Activated CD8-positive, alpha-beta memory T cell treated with anti-CD3 and anti-CD28 coated beads, Interleukin-2, amount 50 U/mL, for 24 hours (primary cell): ENCODE results near the gene C16orf54.
"Not testable (repeated sequence)": the region's sequence is repeated elsewhere in the genome, so short reads cannot be mapped to it uniquely, and the experiment has no call there.

Source experiments
- DNase-seq: peaks from one replicate; pipeline ENCODE4 v3.0.0-alpha.2; 2020; ENCODE audit errors: extremely low read depth

C16orf54 gene

DNA sequence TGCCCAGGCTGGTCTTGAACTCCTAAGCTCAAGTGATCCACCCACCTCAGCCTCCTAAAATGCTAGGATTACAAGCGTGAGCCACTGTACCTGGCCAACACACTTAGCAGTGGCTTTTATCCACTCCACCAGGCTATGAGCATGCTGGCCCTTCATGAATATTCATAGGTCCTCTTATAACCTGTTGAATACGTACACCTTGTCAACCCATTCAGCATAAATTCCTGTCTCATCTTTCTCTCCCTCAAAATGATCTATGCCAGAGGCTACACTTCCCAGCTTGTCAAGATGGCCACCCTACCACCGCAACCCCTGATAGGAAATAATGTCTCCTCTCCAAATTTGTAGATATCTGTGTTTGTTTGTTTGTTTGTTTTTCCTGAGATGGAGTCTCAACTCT is 21.3 kb upstream of the C16orf54 start:
- DNase-seq: no peak

DNA sequence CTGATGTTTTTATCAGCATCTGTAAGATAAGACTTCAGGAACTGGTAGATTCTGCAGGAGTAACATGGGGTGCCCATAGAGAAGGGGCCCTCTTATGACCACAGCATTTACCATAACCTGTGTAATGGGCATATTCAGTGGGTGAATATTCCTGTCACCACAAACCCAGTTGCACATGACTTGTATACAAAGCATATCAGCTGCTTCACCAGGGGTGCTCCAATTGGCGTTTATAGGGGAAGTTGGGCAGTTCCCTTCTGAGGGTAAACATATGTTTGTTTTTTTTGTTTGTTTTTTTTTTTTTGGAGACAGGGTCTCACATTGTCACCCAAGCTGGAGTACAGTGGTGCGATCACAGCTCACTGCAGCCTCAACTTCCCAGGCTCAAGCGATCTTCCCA is 20.8 kb upstream of the C16orf54 start:
- DNase-seq: no peak

DNA sequence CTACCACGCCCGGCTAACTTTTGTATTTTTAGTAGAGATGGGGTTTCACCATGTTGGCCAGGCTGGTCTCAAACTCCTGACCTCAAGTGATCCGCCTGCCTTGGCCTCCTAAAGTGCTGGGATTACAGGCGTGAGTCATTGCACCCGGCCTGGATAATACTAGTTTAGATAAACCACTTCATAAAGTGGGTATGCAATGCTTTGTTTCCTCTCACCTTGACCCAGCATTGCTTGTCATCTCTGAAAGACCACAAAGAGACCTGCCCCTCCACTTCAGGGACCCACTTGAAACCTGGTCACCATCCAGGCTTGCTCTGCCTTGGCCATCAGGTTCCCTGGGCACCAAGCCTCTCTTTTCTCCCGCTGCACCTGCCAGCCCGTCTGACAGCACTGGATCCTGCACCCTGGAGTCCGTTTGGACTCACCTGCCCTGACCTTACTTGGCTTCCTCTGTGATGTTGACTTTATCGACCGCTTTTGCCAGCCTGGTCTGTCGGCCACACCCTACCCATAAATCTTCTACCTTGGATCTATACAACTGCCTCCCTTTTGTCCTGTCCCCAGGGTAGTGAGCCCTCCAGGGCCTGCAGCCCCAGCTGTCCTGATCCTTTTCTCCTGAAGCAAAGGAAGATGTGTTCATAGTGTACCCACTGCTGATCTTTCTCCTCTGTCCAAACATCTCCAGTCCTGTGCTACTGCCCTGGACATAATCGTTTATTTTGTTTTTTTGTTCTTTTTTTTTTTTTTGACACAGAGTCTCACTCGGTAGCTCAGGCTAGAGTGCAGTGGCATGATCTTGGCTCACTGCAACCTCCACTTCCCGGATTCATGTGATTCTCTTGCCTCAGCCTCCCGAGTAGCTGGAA is 19.6 kb upstream of the C16orf54 start:
- DNase-seq: no peak

DNA sequence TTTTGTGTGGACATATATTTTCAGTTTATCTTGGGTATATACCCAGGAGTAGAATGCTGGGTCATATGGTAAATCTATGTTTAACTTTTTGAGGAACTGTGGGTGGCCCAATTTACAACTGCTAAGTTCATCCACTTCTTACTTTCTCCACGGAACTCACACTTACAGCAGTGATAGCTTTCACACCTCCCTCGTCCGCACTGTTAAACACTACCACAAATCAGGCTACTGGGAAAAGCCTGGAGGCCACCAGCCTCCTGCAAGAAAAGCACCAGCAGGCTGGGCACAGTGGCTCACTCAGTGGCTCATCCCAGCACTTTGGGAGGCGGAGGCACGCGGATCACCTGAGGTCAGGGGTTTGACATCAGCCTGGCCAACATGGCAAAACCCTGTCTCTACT is 17.5 kb upstream of the C16orf54 start:
- no peak for DNase-seq

DNA sequence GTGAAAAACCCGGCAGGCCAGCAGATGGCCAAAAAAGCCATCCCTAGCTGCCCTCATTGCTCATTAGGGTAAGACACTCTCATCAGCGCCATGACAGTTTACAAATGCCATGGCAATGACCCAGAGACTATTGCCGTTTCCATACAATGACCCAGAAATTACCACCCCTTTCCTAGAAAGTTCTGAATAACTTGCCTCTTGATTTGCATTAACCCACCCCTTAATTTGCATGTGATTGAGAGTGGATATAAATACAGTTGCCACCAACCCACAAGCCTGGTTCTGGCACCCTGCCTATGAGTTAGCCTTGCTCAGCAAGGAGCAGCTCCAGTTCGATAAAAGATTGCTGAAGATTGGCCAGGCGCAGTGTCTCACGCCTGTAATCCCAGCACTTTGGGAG is 16.1 kb upstream of the C16orf54 start:
- no peak for DNase-seq

DNA sequence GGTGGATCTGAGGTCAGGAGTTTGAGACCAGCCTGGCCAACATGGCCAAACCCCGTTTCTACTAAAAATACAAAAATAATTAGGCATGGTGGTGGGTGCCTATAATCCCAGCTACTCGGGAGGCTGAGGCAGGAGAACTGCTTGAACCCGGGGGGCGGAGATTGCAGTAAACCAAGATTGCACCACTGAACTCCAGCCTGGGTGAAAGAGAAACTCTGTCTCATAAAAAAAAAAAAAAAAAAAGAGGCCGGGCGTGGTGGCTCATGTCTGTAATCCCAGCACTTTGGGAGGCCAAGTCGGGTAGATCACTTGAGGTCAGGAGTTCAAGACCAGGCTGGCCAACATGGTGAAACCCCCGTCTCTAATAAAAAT is 15.5 kb upstream of the C16orf54 start:
- not testable (repeated sequence) for DNase-seq

DNA sequence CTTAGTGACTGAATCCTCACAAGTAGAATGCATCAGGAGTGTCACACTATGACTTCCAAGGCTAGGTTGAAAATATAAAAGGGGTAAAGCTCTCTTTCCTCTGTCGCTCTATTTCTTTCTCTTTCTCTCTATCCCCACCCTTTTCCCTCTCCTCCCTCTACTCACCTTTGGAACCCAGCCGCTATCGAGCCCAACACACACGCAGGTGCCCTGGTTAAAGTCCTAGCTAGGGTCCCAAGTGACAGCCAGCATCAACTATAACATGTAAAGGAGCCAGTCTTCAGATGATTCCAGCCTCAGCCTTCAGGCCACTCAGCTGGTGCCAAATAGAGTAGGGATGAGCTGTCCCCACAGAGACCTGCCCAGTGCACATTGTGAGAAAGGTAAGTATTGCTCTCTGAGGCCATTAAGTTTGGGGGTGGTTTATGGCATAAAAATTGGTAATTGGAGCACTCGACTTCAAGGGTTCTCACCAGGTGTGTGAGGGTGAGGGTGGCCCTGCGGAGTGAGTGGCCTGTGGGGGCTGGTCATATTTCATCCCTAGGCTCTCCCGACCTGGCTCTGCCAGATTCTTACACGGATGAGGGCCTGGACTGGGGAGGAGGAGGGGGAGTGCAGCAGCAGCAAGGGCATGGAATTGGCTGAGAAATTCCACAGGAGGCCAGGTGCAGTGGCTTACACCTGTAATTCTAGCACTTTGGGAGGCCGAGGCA is 14.9 kb upstream of the C16orf54 start:
- no peak for DNase-seq

DNA sequence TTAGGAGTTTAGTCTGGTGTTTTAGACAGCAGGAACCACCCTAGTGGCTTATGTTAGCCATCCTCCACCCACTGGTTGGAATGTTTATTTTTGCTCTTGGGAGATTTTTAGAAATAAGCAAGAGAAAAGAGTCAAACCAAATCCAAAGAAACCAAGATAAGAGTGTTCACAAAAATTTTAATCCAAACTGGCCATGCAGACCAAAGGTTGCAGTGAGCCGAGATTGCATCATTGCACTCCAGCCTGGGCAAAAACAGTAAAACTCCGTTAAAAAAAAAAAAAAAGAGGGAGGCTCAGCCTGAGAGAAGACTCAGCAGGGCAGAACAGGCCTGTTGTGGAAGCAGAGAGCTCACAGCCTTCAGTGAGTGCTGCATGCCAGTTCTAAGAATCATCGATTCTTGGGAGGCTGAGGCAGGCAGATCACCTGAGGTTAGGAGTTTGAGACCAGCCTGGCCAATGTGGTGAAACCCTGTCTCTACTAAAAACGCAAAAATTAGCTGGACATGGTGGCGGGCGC is 12.2 kb upstream of the C16orf54 start:
- no peak for DNase-seq

DNA sequence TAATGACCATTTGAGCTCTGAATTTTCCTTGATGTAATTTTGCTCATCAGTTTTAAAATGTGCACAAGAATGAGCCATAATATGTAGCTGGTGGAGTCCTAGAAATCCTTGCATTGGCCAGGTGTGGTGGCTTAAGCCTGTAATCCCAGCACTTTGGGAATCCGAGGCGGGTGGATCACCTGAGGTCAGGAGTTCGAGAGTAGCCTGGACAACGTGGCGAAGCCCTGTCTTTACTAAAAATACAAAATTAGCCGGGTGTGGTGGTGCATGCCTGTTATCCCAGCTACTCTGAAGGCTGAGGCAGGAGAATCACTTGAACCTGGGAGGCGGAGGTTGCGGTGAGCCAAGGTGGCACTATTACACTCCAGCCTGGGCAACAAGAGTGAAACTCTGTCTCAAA is 11.3 kb upstream of the C16orf54 start:
- DNase-seq: not testable (repeated sequence)

DNA sequence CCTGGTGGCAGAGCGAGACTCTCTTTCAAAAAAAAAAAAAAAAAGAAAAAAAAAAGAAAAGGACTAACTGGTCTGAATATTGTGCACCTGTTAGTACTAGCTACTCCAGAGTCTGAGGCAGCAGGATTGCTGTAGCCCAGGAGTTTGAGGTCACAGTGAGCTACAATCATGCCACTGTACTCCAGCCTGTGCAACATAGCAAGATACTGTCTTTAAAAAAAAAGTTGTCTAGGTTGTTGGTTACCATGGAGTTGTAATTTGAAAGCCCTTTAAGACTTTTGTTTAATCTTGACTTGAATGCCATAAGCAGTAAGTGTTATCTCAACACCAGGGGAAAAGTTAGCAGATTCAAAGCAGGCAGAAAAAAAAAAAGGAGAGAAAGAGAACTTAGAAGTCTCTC is 10.9 kb upstream of the C16orf54 start:
- no peak for DNase-seq

DNA sequence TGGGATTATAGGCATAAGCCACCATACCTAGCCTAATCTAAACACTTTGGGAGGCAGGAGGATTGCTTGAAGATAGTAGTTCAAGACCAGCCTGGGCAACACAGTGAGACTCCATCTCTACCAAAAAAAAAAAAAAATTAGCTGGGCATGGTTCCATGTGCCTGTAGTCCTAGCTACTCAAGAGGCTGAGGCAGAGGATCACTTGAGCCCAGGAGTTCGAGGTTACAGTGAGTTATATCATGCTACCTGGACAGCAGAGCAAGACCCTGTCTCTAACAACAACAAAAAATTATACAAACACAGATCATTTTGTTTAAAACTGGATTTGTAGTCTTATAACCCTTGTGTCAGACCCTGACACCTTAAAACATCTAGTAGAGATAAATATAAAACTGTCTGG is 7.7 kb upstream of the C16orf54 start:
- no peak for DNase-seq

DNA sequence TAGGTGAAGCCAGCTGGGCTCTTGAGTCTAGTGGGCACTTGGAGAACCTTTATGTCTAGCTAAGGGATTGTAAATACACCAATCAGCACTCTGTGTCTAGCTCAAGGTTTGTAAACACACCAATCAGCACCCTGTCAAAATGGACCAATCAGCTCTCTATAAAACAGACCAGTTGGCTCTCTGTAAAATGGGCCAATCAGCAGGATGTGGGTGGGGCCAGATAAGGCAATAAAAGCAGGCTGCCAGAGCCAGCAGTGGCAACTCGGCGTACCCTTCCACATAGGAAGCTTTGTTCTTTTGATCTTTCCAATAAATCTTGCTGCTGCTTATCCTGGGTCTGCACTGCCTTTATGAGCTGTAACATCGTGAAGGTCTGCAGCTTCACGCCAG is 3.0 kb upstream of the C16orf54 start:
- DNase-seq: not testable (repeated sequence)

DNA sequence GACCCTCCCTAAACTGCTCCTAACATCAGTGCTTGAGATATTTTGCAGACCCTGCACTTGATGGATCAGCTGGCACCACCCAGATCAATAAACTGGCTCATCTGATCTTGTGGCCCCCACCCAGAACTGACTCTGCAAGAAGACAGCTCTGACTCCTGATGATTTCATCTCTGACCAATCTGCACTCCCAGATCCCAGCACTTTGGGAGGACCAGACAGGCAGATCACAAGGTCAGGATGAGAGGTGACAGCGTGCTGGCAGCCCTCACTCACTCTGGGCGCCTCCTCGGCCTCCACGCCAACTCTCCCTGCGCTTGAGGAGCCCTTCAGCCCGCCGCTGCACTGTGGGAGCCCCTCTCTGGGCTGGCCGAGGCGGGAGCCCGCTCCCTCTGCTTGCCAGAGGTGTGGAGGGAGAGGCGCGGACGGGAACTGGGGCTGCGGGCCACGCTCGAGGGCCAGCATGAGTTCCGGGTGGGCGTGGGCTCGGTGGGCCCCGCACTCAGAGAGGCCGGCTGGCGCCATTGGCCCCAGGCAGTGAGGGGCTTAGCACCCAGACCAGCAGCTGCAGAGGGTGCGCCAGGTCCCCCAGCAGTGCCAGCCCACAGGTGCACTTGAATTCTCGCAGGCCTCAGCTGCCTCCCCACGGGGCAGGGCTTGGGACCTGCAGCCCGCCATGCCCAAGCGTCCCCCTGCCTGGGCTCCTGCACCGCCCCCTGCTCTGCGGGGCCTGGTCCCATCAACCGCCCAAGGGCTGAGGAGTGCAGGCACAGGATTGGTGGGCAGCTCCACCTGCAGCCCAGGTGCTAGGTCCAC is 2.4 kb upstream of the C16orf54 start:
- DNase-seq: no peak

DNA sequence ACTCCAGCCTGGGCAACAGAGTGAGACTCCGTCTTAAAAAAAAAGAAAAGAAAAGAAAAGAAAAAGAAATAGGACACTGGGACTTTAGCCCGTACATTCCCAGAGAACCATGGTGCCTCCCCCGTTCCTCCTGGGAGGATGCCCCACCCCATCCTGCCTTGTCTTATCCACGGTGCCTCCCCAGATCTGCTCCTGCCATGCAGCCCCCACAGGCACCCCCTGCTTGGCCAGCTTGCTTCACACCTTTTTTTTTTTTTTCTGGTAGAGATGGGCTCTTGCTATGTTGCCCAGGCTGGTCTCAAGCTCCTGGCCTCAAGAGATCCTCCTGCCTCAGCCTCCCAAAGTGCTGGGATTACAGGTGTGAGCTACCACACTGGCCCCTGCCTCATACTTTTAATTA is 728 bp upstream of the C16orf54 start:
- DNase-seq: not testable (repeated sequence)

DNA sequence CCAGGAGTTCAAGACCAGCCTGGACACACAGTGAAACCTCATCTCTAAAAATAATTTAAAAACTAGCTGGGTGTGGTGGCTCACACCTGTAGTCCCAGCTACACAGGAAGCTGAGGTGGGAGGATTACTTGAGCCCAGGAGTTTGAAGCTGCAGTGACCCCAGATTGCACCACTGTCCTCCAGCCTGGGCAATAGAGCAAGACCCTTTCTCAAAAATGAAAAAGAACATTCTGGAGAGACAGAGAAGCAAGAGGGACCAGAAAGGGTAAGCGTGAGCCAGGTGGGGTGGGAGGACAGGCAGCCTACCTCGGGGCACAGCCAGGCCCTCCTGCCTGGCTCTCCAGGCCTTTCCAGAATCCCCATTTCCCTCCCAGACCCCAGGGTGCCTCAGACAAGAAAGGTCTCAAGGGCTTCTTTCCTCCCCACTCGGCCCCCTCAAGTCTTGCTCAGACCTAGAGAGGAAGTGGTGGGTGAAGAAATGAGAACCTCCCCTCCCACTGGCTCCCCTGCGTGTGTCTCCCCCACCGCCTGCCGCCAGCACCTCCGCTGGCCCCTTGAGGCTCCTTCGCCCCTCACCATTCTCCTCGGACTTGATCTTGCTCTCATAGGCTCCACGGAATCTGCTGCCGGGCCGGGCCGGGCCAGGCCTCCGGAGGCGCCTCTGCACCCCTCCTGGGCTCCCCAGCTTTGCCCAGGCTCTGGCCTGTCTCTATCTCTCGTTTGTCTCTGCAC is 503 bp downstream of the C16orf54 start:
- no peak for DNase-seq

DNA sequence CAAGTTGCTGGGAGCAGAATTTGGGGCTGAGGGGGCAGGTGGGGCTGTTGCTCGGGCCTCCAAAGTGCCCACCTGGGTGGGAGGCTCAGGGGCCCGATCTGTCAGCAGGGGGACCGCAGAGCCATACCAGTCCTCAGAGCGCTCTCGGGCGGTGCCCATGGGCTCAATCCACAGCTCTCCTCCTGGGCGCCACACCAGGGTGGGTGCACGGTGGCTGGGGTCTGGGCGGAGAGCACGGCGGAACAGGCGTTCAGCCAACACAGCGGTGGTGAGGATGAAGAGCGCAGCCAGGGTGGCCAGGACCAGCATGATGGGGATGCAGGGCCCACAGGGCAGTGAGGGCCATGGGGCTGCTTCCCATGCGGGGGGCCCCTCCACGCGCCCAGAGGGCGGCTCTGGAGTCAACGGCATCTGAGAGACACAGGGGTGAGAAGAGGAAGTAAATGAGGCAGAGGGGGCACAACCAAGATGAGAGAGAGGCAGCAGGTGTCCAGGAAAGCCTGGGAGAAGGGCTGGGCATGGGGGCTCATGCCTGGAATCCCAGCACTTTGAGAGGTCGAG is 1.2 kb downstream of the C16orf54 start:
- no peak for DNase-seq

DNA sequence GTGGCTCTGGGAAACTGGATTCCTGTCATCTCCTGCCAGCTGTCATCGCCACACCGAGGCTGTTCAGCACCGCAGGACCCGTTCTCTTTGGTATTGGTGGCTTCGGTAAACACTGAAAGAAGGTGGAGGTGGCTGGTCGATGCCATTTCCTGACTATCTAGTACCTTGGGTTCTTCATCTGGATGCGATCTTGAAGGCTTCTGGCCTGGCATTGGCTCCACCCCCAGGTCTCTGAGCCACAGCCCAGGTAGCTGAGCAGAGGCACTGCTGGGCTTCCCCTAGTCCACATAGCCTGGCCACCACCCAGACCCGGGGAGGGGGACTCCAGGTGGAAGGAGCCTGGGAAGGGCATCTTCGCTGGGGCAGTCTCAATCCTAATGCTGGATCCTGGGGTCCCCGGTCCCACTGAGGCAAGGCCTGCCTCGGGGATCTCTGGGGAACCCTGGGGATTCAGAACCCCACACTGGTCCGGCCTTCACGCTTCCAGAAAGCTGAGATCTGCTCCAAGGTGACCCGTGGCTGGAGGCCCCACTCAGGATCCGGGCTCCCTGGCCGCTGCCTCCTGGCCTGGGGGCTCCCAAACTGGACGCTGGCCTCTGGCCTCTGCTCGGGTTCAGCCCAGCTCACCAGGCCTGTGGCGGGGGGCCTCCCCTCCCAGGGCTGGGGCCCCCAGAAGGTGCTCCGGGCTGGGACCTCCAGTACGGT is 1.8 kb downstream of the C16orf54 start:
- DNase-seq: no peak

DNA sequence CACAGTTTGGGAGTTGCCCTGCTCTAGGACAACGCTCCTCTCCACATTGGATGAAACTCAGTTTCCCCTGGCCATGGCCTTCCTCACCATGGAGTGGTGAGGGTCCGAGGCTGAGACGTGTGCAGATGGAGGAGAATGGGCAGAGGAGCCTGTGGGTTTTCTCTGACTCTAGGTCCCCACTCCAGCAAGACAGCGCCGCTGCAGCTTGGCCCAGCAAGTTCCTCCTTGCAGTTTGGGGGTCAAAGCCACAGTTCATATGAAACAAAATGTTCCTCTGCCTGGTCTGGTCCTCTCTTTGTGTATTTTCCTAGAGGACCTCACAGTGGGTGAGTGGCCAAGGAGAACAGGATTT is 2.3 kb downstream of the C16orf54 start:
- no peak for DNase-seq

DNA sequence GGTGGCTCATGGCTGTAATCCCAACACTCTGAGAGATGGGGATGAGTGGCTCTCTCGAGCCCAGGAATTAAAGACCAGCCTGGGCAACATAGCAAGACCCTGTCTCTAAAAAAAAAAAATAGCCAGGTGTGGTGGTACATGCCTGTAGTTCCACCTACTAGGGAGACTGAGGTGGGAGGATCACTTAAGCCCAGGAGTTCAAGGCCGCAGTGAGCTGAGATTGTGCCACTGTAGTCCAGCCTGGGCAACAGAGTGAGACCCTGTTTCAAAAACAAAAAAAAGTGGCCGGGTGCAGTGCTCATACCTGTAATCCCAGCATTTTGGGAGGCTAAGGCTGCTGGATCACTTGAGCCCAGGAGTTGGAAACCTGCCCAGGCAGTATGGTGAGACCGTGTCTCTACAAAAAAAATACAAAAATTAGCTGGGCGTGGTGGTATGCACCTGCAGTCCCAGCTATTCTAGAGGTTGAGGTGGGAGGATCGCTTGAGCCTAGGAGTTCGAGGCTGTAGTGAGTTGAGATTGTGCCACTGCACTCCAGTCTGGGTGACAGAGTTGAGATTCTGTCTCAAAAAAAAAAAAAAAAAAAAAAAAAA is 3.0 kb downstream of the C16orf54 start:
- no peak for DNase-seq

DNA sequence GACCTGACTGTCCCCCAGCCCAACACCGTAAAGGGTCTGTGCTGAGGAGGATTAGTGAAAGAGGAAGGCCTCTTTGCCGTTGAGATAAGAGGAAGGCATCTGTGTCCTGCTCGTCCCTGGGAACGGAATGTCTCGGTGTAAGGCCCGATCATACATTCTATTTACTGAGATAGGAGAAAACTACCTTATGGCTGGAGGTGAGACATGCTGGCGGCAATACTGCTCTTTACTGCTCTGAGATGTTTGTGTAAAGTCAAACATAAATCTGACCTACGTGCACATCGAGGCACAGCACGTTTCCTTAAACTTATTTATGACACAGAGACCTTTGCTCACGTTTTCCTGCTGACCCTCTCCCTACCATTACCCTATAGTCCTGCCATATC is 5.2 kb downstream of the C16orf54 start:
- not testable (repeated sequence) for DNase-seq
